T follicular helper cell (primary cell): ENCODE data around the gene SLC2A5.
A peak's percentile ranks its signal among the peaks of the same experiment; 100 is the strongest.
"Not testable (repeated sequence)": the region's sequence is repeated elsewhere in the genome, so short reads cannot be mapped to it uniquely, and the experiment has no call there.

Experiments
- DNase-seq: peaks from one replicate; pipeline ENCODE4 v3.0.0-alpha.2; 2020; ENCODE audit warnings: low read depth

The SLC2A5 gene

GRCh38 chr1:9008236-9008635 is 61.2 kb downstream of the SLC2A5 start:
- DNase-seq: no peak

GRCh38 chr1:9006956-9007615 is 62.3 kb downstream of the SLC2A5 start:
- DNase-seq: no peak

GRCh38 chr1:9005395-9005708 is 64.1 kb downstream of the SLC2A5 start:
- no peak for DNase-seq

- peak; percentile 63 for DNase-seq
Observed at GRCh38 chr1:9004700-9005394, 64.6 kb downstream of the SLC2A5 start.

GRCh38 chr1:9004031-9004699 is 65.3 kb downstream of the SLC2A5 start:
- no peak for DNase-seq

- not testable (repeated sequence) for DNase-seq
Observed at GRCh38 chr1:9002215-9002560, 67.2 kb downstream of the SLC2A5 start.

GRCh38 chr1:9001534-9002214 is 67.8 kb downstream of the SLC2A5 start:
- not testable (repeated sequence) for DNase-seq

- DNase-seq: not testable (repeated sequence)
Observed at GRCh38 chr1:8993962-8994675, 75.3 kb downstream of the SLC2A5 start.

GRCh38 chr1:8992936-8993687 is 76.3 kb downstream of the SLC2A5 start:
- DNase-seq: no peak

GRCh38 chr1:8989821-8990220 is 79.6 kb downstream of the SLC2A5 start:
- no peak for DNase-seq

GRCh38 chr1:8989061-8989460 is 80.4 kb downstream of the SLC2A5 start:
- DNase-seq: no peak

GRCh38 chr1:8988618-8988967 is 80.8 kb downstream of the SLC2A5 start:
- no peak for DNase-seq

GRCh38 chr1:8987881-8988617 is 81.4 kb downstream of the SLC2A5 start:
- peak; percentile 44 for DNase-seq

- no peak for DNase-seq
Observed at GRCh38 chr1:8986814-8987190, 82.6 kb downstream of the SLC2A5 start.

GRCh38 chr1:8985915-8986813 is 83.3 kb downstream of the SLC2A5 start:
- DNase-seq: no peak
